ENCODE results near the gene CFAP92.

CFAP92 gene

DNA sequence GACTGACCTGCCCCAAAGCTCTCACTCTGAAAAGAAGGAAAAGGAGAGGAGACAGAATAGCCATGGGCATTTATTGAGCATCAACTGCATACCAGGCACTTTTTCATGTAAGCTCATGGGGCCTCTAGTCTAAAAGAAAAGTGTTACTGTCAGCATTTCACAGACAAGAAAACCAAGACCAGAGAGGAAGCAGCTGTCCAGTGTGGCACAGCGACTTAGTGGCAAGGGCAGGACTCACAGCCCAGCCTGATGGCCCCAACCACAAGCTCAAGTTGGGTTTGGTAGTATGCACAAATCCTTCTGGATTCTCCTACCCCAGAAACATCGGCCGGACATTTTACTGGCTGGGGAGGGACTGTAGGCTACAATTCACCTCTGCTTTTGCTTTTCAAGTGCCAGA, 13.0 kb upstream of the CFAP92 start:
- DNase-seq (ENCODE audit: low spot score), result no peak

DNA sequence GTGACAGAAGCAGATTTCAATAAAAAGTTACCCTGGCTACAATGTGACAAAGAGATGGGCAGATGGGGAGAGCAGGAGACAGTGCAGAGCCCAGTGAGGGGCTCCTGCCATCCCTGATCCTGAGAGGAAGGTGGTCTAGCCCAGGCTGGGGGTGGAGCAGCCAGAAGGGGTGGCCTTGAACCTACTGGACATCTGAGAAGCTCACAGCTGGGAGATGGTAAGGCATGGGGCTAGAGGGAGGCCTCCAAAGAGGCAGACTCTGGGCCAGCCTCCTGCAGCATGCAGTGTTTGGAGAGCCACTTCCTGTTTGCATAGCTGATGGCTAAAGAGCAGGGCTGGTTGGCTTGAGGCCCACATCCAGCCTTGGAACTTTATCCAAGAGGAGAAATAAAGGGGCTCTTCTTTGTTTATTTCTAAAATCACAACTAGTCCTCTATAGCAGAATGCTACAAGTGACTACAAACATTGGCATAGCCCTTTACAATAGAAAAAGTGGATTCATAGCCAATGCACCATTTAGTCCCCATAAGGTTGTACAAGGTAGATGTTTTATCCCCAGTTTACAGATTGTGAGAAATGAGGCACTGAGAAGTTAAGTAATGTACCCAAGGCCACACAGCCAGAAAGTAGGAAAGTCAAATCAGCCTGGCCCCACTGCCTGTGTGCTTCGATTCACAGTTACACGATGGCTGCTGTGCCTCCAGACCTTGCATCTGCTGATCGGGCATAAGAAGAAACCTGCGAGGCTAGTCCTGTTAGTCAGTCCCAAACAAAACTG, 11.8 kb upstream of the CFAP92 start:
- peak; percentile 66 for DNase-seq (ENCODE audit: low spot score)

DNA sequence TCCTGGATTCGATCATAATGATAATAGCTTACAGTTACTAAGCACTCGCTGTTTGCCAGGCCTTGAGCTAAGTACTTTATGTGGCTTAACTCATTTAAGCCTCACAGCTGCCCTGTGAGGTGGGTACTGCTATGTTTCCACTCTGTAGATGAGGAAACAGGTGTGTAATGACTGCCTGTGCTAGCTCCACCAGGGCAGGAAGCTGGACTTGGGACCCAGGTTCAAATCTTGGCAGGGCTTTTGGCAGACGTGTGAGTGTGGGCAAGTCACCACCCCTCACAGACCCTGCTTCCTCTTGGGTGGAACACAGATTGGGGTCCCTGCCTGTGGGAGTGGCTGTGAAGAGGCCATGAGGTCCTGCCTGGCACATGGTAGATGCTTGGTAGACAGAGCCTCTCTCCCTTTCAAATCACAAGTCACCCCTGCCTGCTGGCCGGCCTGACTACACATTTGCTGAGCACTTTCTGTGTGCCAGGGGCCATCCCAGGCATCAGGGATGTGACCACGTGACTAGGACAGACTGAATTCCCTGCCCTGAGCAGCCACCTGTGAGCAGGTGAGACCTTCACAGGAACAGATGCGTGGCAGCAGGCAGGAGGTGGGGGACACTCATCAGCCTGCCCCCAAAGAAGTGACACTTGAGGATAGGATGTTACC, 10.9 kb upstream of the CFAP92 start:
- DNase-seq (ENCODE audit: low spot score), result no peak

DNA sequence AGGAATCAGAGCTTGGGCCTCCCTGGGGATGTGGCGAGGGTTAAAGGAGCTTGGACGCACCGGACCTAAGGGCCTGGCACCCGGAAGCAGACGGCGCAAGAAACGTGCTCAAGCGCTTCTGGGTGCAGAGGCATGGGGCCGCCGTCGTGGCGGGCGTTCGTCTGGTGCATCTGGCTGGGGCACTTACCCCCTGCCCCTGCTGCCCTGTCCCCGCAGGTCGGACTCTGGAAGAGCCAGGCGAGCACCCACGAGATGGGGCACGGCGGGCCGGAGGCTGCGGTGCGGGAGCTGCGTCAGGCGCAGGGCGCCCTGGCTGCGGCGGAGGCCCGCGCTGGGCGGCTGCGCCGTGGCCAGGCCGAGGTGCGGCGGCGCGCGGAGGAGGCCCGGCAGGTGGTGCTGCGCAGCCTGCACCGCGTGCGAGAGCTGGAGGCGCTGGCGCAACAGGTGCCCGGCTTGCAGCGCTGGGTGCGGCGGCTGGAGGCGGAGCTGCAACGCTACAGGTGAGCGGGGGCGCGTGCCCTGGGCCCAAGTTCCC, 9.8 kb upstream of the CFAP92 start:
- DNase-seq (ENCODE audit: low spot score), result no peak

DNA sequence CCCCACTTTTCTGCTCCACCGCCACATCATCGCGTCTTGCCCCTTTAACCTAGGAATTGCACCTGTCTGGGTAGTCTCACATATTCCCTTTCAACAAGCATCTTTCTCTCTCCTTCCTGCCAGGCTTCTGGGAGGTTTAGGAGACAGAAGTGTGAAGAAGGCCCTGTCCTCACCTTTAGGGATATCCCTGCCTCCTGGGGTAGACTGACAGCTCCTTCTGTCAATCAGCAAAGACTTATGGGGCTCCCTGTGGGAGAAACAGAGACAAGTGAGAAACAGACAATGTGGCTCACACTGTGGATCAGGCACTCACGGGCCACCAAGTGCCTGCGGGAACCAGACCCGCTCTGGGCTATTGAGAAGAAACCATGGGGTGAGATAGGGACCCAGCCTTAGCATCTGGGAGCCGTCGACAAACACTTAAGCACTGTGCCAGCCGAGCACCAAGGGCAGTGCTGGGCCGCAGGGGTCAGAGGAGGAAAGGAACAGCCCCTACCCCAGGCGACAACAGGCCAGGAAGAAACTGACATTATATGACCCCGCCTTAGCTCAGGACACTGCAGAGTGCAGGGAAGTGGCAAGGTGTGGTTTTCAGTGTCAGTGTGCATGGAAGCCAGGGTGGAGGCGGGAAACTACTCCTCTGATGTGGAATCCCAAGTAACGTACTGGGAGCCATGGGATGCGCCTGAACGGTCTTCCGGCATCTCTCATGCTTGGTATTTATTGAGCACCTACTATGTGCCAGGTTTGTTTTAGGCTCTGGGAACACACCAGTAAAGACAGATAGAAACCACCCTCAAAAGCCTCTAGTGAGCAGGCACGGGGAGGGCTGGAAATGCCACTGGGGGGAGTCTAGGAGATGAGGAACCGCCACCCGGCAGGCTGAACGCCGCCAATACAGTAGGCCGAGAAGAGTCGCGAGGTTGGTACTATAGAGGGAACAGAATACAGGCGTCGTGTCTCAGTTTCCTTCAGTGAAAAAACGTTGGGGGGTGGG, 9.0 kb upstream of the CFAP92 start:
- no peak for DNase-seq (ENCODE audit: low spot score)

DNA sequence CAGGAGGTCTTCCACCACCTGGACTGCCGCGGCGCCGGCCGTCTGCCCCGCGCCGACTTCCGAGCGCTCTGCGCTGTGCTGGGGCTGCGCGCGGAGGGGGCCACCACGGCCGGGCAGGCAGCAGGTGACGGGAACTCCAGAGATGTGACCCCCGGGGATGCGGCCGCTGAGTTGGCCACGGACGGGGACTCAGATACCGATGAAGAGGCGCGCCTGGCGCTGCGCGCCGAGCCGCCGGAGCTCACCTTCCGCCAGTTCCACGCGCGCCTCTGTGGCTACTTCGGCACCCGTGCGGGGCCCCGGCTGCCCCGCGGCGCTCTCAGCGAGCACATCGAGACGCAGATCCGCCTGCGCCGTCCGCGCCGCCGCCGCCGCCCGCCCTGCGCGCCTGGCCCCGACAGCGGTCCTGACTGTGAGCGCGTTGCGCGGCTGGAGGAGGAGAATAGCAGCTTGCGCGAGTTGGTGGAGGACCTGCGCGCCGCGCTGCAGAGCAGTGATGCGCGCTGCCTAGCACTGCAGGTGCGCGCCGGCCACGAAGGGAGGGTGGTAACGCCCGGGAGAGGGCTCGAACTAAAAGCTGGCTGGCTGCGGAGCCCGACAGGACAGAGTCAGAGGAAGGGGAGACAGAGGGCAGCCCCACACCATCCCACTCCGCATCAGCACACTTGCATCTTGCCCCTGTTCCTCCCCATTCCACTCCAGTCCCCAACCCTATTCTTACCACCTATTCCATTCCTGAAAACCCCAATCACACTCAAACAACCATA, 8.1 kb upstream of the CFAP92 start:
- no peak for DNase-seq (ENCODE audit: low spot score)

DNA sequence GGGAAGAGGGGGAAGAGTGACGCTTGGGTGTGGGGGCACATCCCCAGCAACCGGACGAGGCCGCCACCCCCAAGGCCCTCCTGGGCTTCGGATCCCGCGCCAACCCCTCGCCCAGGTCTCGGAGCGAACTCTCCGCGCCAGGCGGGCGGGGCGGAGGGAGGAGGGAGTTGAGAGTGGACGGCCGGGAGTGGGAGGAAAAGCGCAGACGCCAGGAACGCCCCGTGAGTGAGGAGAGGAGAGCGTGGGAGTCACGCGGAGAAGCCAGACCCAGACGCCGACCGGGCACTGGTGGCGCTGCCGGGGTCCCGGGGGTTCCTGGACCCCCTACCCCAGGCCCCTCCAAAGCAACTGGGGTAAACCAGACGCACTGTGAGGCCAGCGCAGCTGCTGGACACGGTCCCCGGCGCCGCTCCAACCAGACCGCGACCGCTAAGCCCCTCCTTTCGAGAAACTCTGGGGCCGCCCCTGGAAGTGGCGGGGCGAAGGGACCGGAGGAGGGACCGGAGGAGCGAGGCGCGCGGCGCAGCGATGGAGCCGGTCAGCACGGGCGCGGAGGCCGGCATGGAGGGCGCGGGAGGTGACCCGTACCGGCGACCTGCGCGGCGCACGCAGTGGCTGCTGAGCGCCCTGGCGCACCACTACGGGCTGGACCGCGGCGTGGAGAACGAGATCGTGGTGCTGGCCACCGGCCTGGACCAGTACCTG, 7.4 kb upstream of the CFAP92 start, which contains the start of gene EFCC1:
Gene EFCC1, plus strand, starts transcription at position 204 of the 705 bp plus-strand sequence. Its CDS starts 325 bp downstream, at position 529.
- no peak for DNase-seq (ENCODE audit: low spot score)

DNA sequence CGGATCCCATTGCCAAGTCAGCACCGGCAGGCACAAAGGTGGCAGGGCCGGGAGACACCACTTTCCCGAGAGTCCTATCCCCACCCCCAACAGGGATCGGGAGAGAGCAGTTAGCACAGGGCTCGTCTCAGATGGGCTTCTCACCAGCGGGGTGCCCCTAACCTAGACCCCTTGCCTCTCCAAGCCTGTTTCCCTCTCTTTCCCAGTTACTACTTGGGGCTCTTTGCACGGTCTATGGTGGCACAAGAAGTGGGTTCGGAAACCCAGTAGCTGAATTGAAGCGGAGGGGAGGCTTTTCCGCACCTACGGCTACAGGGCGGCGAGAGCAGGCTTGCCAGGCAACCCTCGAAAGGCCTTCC, 6.8 kb upstream of the CFAP92 start:
- DNase-seq (ENCODE audit: low spot score), result no peak

DNA sequence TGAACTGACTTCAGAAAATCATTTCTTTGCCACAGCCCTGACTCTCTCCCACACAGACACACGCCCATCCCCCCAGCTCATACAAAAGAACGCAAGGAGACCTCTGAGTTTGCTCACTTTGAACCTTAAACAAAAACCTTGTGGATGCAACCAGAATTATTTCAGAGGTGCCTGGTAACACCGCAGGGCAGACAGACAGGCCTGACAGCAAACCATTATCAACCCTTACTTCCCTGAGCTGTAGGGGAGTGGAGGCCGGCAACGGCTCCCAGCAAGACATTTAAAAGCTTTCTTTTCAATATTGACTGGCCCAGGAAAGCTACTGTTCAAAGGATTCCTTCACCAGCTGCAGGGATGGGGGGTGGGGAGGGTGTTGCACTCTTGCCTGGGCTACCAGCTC, 5.2 kb upstream of the CFAP92 start:
- DNase-seq (ENCODE audit: low spot score), result no peak

DNA sequence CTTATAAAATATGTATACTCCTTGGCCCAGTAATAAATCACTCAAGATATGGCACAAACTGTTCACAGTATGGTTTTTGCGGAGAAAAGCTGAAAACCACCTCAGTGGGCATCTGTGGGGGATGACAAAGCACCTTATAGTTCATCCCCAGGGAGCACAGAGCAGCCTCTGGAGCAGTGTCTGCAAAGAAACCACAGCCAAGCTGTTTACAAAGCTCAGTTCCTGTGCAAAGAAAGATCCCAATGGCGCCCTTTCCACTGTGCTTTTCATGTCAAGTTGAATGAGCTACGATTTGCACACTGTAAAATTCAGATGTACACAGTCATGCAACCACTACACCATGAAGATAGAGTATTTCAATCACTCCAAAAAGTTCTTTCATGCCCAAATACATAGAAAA, 4.7 kb upstream of the CFAP92 start:
- DNase-seq (ENCODE audit: low spot score), result no peak

DNA sequence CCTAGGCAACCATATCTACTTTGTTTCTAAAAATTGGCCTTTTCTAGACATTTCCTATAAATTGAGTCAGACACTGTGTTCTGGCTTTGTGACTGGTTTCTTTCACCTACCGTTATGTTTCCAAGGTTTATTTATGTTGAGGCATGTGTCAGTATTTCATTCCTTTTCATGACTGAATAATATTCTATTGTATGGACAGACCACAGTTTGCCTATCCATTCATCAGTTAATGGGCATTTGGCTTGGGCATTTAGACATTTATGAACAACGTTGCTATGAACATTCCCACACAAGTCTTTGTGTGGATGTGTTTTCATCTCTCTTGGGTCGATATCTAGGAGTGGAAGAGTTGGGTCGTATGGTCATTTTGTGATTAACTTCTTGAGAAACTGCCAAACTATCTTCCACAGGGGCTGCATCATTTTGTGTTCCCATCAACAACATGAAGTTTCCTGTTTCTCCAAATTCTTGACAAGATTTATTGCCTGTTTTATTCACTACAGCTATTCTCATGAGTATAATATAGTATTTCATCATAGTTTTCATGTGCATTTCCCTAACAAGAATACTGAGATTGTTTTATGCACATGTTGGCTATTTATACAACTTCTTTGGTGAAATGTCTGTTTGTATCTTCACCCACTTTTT, 3.7 kb upstream of the CFAP92 start:
- DNase-seq (ENCODE audit: low spot score), result no peak

DNA sequence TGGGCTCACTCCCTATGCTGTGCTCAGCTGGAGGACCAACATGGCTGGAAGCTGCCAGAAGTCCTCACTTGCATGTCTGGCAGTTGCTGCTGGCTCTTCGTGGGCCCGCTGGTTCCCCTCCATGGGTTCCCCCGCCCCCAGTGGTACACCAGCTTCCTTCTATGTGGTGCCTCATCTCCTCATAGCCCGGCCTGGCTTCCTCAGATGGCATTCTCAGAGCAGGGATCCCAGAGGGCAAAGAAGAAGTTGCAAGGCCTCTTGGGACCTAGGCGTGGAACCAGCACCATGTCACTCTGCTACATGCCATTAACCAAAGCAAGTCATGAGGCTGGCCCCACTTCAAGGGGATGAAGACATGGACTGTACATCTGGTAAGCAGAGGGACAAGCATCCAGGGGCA, 2.9 kb upstream of the CFAP92 start:
- DNase-seq (ENCODE audit: low spot score), result no peak

DNA sequence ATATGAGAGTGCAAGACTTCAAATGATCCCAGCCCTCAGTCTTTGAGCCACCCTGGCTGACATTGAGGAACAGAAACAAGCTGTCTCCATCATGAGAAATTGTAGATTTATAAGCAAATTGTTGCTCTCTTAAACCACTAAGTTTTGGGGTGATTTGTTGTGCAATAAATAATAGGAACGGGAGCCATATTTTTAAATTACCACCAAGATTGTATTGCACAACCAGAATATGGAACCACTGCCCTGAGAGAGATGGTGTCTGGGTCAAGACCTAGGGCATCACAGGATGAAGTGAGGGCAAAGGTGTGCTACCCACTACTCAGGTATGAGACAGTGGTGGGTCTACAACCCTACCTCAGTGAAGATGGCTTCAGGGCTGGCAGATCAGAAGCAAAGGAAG, 2.3 kb upstream of the CFAP92 start:
- DNase-seq (ENCODE audit: low spot score), result no peak

DNA sequence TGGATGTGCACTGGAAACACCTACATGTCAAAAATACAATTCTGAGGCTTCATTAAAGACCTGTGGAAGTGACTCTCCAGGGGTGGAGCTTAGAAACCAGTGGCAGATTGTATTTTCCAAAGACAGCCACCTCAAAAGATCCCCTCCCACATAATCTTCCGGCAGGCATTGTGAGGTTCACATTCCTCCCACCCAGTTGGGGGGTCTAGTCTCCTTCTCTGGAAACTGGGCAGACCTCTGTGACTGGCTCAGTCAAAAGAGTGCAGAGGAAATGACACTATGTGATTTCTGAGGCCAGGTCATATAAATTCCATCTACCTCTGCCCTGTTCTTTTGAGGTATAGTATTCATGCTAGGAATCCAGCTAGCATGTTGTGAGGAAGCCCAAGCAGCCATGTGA, 1.9 kb upstream of the CFAP92 start:
- no peak for DNase-seq (ENCODE audit: low spot score)

DNA sequence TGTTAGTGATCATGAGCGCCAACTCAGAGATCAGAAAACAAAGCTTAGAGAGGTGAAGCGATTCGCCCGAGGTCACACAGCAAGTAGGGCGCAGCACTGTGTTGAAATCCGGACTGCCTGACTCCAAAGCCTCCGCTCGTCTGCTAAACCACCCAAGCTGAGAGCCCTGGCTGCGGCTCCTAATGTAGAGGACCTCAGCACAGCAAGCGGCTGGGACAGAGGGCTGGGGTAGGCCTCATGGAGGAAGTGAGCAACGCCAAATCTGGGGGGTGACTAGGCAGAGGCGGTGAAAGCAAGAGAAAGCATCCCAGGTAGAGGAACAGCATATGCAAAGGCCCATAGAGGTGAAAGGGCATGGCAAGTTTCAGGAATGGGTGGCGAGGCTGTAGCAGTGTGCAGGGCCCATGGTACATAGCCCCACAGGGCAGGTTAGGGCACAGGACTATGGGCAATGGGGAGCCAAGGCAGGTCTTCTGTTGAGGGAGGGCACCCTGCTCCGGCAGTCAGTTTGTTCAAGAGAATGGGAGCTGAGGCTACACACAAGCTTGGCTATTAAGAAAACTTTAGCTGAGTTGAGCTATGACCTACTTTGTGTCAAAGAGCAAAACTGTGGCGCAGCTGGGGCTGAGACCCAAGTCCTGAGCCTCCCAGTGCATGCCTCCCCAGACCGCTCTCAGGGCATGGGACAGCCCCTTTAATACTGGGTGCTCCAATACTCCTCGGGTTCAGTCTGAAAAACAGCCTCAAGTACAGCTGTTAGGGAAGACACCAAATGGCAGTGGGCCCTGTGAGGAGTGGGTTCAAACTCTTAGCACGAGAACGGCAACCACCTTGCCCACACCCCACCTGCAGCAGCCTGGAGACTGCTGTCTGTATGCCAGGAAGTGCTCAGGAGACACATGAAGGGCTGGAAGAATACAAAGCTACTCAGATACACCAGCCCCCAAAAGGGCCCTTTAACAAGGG, 988 bp upstream of the CFAP92 start:
- DNase-seq (ENCODE audit: low spot score), result no peak

DNA sequence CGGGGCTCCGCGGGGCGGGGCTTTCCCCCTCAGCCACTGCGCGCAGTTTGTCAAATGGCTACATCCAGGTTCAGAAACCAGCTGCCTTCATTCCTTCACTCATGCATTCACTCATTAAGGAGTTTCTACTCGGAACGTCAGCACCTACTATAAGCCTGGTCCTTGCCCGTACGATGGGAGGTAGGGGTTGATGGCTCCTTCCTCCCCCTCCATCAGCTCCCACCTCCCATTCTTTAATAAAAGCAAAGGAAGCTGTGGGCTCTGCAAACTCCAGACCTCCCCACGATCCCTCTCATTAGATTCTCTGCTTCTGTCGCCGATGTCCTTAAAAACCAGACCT, 267 bp upstream of the CFAP92 start:
- DNase-seq (ENCODE audit: low spot score), result no peak

DNA sequence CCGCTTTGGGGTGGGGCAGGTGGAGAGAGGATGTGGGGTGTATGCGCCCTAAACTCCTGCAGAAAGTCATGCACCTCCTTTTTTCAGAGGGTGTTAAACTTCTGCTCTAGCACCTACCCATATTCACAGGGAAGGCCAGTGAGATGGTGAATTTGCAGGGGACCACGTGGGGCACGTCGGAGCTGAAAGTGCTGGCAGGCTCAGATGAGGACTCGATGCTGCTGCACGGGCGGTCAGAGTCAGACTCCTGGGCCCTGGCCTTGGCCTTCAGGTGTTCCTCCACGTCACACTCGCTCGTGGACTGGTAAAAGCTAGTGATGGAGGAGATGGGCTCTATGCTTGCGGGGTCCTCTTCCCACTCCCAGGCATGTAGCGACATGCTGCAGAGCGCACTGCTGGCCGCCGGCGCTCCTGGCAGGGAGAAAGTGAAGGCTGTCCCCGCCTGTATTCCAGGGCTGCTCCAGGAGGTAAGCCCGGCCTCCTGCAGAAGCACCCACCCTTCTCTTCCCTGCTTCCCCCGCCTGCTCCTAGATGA, 883 bp downstream of the CFAP92 start:
- no peak for DNase-seq (ENCODE audit: low spot score)

DNA sequence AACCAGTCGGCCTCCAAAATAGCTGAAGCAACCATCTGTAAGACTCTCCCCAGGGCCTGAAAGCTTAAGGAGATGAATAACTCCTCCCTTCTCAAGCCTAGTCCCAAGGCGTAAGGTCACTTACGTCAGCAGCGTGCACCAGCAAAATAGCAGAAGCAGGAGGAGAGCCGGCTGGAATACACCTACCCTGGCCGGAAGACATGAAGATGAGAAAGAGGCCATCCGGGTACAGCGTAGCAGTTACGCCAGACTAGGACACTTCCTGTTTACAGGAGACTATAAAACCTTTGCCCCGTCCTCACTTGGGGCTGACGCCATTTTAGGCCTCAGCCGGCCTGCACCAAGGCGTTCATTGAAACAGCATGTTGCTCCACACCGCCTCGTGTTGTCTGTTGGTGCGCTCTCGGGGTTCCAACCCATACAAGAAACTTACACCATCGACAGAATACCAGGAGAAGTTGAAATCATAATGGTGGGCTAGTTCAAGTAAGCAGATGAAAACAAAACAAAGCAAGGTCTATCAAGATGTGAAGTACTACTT, 2.5 kb downstream of the CFAP92 start:
- DNase-seq (ENCODE audit: low spot score), result no peak

DNA sequence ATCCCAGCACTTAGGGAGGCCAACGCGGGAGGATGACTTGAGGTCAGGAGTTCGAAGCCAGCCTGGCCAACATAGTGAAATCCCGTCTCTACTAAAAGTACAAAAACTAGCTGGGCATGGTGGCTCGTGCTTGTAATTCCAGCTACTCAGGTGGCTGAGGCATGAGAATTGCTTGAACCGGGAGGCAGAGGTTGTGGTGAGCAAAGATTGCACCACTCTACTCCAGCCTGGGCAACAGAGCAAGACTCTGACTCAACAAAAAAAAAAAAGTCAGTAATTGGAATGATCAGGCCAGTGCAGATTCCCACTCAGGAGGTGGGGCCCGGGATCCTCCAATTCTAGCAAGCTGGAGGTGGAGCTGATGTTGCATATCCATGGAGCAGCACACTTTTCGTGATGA, 5.6 kb downstream of the CFAP92 start:
- no peak for DNase-seq (ENCODE audit: low spot score)
